Esophagus muscularis mucosa (tissue), 4 donors: ENCODE data around the gene ZBTB16. TPM values are rescaled to one million over a fixed set of nuclear protein-coding genes. Genes with fewer than 3 reads are reported as not detected.

Experiments
- DNase-seq: peaks from one replicate; pipeline ENCODE4 v3.0.0-alpha.2; 2017; ENCODE audit errors: extremely low spot score
- H3K27ac ChIP-seq, 4 donors: fragments of 200-600 bp; sonication (generic); replicated peaks in 1 of 4; 1 replicate in 3 of 4; 2 replicates in 1 of 4; pipeline ENCODE4 v1.5.1; 2016 to 2019; ENCODE audit warnings: mild to moderate bottlenecking in 1 of 4
- H3K27me3 ChIP-seq, 4 donors: fragments of 200-600 bp; sonication (generic); one replicate each; pipeline versions ENCODE4 v1.5.1 to v1.6.0; 2016 to 2019
- H3K36me3 ChIP-seq, 4 donors: fragments of 200-600 bp; sonication (generic); one replicate each; pipeline ENCODE4 v1.5.1; 2016 to 2019
- H3K4me1 ChIP-seq, 4 donors: fragments of 200-600 bp; sonication (generic); one replicate each; pipeline ENCODE4 v1.5.1; 2016 to 2019
- H3K4me3 ChIP-seq, 4 donors: fragments of 200-600 bp; sonication (generic); 1 replicate in 2 of 4; 2 replicates in 2 of 4; pipeline ENCODE4 v1.5.1; 2016 to 2019; ENCODE audit warnings: mild to moderate bottlenecking in 4 of 4, moderate library complexity in 1 of 4
- H3K9me3 ChIP-seq, 4 donors: fragments of 200-600 bp; sonication (generic); 1 replicate in 3 of 4; 2 replicates in 1 of 4; pipeline ENCODE4 v1.5.1; 2016 to 2019
- CTCF ChIP-seq, 3 experiments: fragments of 200-600 bp in 2 of 3; fragments of 450-650 bp in 1 of 3; sonication (generic) in 2 of 3; IDR thresholded peaks; one replicate each; pipeline ENCODE4 v1.5.1; 2017 to 2019; ENCODE audit warnings: antibody characterized with exemption in 3 of 3, mild to moderate bottlenecking in 2 of 3, moderate library complexity in 1 of 3
- EP300 ChIP-seq: sonication (generic); formaldehyde crosslinking; IDR thresholded peaks from one replicate; pipeline ENCODE4 v1.6.1; 2017; ENCODE audit warnings: antibody characterized with exemption
- POLR2A ChIP-seq: fragments of 450-650 bp; IDR thresholded peaks from one replicate; pipeline ENCODE4 v1.6.1; 2017; ENCODE audit warnings: antibody characterized with exemption, moderate library complexity, mild to moderate bottlenecking, low read depth
- POLR2AphosphoS5 ChIP-seq, 2 donors: sonication (generic); formaldehyde crosslinking; IDR thresholded peaks; one replicate each; pipeline ENCODE4 v1.6.1; 2017; ENCODE audit warnings: antibody characterized with exemption in 2 of 2
- WGBS: methylation state at CpG from one replicate; pipeline ENCODE4 v1.1.5; 2018; 5-methylcytosine and 5-hydroxymethylcytosine counted together
- intact Hi-C: fragments of 100-400 bp; cut with DNase I; formaldehyde crosslinking; loops from one replicate; pipeline ENCODE4 v1.15.1; 2023
- total RNA-seq, 4 donors: library from RNA; depleted of rRNA; stranded (reverse); fragments of >200 nt; gene quantifications; one replicate each; pipeline versions ENCODE4 v1.1.0 to v1.2.1, GENCODE V29; 2016

ZBTB16 gene
- total RNA-seq, 4 donors from 2014 or later, result 175 to 319 (median 222) TPM

GRCh38 chr11:114264381-114264780 lies 204.9 kb downstream of the ZBTB16 start:
- intact Hi-C loops, result loop anchor here (5.0 to 10.0 kb wide), 3 partner anchors 272 to 490 kb away; partner anchors contain the start of genes CLDN25 and ZW10
- no peaks in the 10 kb centered on the region for H3K9me3 ChIP-seq
- H3K4me1 ChIP-seq, result peaks cover 20 to 50% (median 30%) of the 10 kb centered on the region in 4 donors
- no peaks in the 10 kb centered on the region for H3K36me3 ChIP-seq
- no peak for DNase-seq
- TF ChIP-seq CTCF (IDR thresholded peaks at IDR 0.05), result no peak
- no peak for TF ChIP-seq POLR2AphosphoS5 (IDR thresholded peaks at IDR 0.05)
- no peak for TF ChIP-seq POLR2A
- TF ChIP-seq EP300, result no peak
- H3K4me3 ChIP-seq, result no peak overlapping the region
- H3K27ac ChIP-seq, result no peak overlapping the region
- peaks cover 0 to 44% (median 2%) of the 10 kb centered on the region in 4 donors for H3K27me3 ChIP-seq
- 95% methylated on average over 2 of the region's 2 CpGs for WGBS

GRCh38 chr11:114265122-114265878 lies 205.8 kb downstream of the ZBTB16 start:
- no peak overlapping the region for H3K4me3 ChIP-seq
- H3K4me1 ChIP-seq, result peaks cover 10 to 43% (median 22%) of the 10 kb centered on the region in 4 donors
- H3K27ac ChIP-seq, result no peak overlapping the region
- H3K9me3 ChIP-seq, result no peaks in the 10 kb centered on the region
- WGBS, result 71% methylated on average over 8 of the region's 8 CpGs
- peaks cover 0 to 46% (median 2%) of the 10 kb centered on the region in 4 donors for H3K27me3 ChIP-seq
- TF ChIP-seq POLR2A (no peak), CTCF (IDR thresholded peaks at IDR 0.05) (no peak), POLR2AphosphoS5 (IDR thresholded peaks at IDR 0.05) (peak in 1 of 2 donors; percentile 49)
- intact Hi-C loops, result loop anchor here (10.0 kb wide), 1 partner anchor 490 kb away; the partner anchor contains the start of genes CLDN25 and ZW10
- H3K36me3 ChIP-seq, result no peaks in the 10 kb centered on the region
- DNase-seq, result no peak

DNA sequence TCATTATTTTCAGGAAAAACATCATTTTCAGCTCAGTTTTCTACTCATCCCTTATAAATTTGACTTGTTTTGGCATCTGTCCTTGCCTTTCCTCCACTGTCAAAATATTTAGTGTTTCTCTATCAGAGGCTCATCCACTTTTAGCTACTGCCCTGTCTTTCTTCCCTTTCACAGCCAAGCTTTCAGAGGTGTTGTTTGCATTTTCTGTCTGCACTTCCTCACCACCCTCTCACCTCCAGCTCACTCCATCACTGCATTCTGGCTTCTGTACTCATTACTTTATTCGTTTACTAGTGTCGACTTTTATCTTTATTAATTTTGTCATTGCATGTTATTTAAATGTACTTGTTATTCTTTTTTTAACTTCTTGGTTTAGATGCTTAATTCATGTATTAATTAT lies 210.0 kb downstream of the ZBTB16 start:
- peak; percentile 34 for DNase-seq
- TF ChIP-seq POLR2A, result no peak
- no peak for TF ChIP-seq POLR2AphosphoS5 (IDR thresholded peaks at IDR 0.05)
- TF ChIP-seq CTCF (IDR thresholded peaks at IDR 0.05), result no peak
- TF ChIP-seq EP300, result no peak
- no peaks in the 10 kb centered on the region for H3K36me3 ChIP-seq
- intact Hi-C loops, result loop anchor here (10.0 kb wide), 1 partner anchor 495 kb away; the partner anchor contains the start of genes CLDN25 and ZW10
- H3K27me3 ChIP-seq, result peaks cover 0 to 77% (median 0%) of the 10 kb centered on the region in 4 donors
- H3K4me1 ChIP-seq, result peaks cover 0 to 11% (median 0%) of the 10 kb centered on the region in 4 donors
- no peaks in the 10 kb centered on the region for H3K9me3 ChIP-seq
- no peak overlapping the region for H3K4me3 ChIP-seq
- WGBS, result 26% methylated on average over 2 of the region's 2 CpGs
- peak overlapping the region in 1 of 4 donors; percentile 24 for H3K27ac ChIP-seq

DNA sequence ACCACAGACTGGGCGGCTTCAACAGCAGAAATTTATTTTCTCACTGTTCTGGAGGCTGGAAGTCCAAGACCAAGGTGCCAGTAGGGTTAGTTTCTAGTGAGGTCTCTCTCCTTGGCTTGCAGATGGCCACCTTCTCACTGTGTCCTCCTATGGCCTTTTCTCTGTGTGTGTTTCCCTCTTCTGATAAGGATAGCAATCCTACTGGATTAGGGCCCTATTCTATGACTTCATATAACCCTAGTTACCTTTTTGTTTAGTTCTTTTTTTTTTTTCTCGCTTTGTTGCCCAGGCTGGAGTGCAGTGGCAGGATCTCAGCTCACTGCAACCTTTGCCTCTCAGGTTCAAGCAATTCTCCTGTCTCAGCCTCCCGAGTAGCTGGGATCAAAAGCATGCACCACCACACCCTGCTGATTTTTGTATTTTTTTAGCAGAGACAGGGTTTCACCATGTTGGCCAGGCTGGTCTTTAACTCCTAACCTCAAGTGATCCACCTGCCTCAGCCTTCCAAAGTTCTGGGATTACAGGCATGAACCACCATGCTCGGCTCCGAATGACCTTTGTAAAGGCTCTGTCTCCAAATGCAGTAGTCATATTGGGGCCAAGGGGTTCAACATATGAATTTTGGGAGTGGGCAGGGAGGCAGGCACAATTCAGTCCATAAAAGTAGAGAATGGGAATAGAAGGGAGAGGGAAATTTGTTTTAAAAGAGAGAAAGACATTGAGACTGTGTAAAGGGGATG lies 211.2 kb downstream of the ZBTB16 start:
- Histone ChIP-seq H3K4me3 (no peak overlapping the region), H3K9me3 (no peaks in the 10 kb centered on the region), H3K27ac (no peak overlapping the region), H3K27me3 (peaks cover 0 to 77% (median 0%) of the 10 kb centered on the region in 4 donors), H3K4me1 (peaks cover 0 to 15% (median 0%) of the 10 kb centered on the region in 4 donors), H3K36me3 (no peaks in the 10 kb centered on the region)
- TF ChIP-seq EP300, result no peak
- peak in 1 of 2 donors; percentile 20 for TF ChIP-seq POLR2AphosphoS5 (IDR thresholded peaks at IDR 0.05)
- intact Hi-C loops, result no loop called here
- WGBS, result 95% methylated on average over 5 of the region's 5 CpGs
- peak; percentile 24 for DNase-seq

DNA sequence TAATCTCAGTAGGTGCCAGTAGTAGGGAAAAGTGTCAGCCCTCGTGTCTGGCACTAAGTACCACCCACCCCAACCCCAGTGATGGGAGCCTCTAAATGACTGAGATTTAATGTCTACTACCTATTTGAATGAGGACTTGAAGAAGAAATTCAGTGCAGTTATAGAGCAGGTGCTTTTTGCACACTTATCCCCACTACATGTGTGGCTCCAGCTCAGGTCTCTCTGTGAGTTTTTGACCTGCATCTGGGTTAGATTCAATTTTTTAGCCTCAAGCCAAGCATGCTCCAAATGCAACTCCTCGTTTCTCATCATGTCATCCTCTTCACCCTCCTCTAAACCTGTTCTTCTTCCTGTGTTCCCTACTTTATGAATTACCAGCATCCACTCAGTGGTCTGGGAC lies 211.8 kb downstream of the ZBTB16 start:
- WGBS, result 71% methylated on average over 2 of the region's 2 CpGs
- intact Hi-C loops, result no loop called here
- peak; percentile 57 for DNase-seq

More for the DNA sequence above, 211.8 kb downstream of the ZBTB16 start:
- no peak overlapping the region for H3K4me3 ChIP-seq
- H3K27ac ChIP-seq, result no peak overlapping the region
- TF ChIP-seq EP300 (no peak), POLR2AphosphoS5 (IDR thresholded peaks at IDR 0.05) (no peak), CTCF (IDR thresholded peaks at IDR 0.05) (no peak), POLR2A (no peak)
- H3K36me3 ChIP-seq, result no peaks in the 10 kb centered on the region
- H3K4me1 ChIP-seq, result peaks cover 0 to 15% (median 2%) of the 10 kb centered on the region in 4 donors
- H3K9me3 ChIP-seq, result no peaks in the 10 kb centered on the region
- H3K27me3 ChIP-seq, result peaks cover 0 to 77% (median 0%) of the 10 kb centered on the region in 4 donors
